HG02884 (cell line): ENCODE measurements around the gene PIGN.
A peak's percentile ranks its signal among the peaks of the same experiment; 100 is the strongest.
"Not testable (repeated sequence)": the region's sequence is repeated elsewhere in the genome, so short reads cannot be mapped to it uniquely, and the experiment has no call there.

Experiments used
- ATAC-seq: cut with Tn5 transposase; IDR thresholded peaks from one replicate; pipeline ENCODE4 v1.9.1; 2021; ENCODE audit warnings: mild to moderate bottlenecking, moderate library complexity; ENCODE audit not compliant: unreplicated experiment

Gene PIGN

DNA sequence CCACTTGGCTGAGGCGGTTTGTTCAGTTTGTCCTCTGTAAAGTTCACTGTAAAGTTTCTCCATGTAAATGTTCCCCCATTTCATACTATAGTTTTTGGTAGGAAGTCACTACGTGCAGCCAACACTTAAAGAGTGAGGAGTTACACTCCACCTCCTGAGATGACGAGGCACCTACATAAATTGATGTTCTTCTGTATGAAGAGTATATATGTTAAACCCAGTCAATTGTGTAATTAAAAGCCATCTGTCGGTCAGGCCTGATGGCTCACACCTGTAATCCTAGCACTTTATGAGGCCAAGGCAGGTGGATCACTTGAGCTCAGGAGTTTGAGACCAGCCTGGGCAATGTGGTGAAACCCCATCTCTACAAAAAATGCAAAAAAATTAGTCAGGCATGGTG lies 7.6 kb downstream of the PIGN start:
- ATAC-seq: peak; percentile 45

DNA sequence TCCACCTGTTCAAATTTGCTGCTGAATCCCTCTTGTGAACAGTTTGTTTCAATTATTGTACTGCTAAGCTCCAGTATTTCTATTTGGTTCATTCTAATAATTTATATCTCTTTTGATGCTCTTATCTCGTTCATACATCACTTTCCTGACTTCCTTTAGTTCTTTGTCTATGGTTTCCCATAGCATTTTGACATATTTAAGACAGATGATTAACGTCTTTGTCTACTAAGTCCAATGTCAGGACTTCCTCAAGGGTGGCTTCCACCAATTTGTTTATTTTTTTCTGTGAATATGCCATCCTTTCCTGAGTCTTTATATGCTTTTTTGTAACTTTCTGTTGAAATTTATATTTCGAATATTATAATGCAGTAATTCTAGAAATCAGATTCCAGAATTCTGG lies 9.6 kb downstream of the PIGN start:
- no peak for ATAC-seq

DNA sequence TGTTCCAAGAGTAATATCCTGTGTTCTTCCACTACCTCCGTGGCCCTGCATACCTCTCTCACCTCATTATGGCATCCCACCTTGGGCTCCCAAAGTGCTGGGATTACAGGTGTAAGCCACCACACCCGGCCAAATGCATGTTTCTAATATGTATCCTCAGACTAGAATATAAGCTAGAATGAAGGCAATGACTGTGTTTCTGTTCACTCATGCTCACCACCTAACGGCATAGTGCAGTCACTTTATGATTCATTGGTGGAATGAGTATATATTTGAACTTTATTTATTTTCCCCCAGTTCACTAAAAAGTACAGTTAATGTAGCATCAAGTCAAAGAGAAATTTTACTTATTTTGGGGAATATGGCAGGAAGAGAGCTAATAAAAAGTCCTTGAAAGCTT lies 11.3 kb downstream of the PIGN start:
- ATAC-seq: no peak

DNA sequence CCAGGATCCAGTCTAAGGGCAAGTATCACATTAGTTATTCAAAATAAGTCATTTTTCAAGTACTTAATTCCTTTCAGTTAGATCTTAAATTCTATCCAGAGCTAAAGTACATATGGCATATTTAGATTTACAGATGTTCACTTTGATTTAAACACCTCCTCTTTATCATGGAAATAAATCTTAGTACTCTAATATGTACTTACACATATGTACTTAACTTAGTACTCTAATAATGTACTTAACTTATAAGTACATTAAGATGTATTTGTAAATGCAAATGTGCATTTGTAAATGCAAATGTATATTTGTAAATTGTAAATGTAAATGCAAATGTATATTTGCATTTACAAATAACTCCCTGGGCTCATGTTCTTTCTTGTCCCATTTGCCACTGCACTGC lies 14.6 kb downstream of the PIGN start:
- no peak for ATAC-seq

GRCh38 chr18:62170857-62171256 lies 16.0 kb downstream of the PIGN start:
- ATAC-seq: no peak

- ATAC-seq: not testable (repeated sequence)
Observed at GRCh38 chr18:62166524-62166923, 20.3 kb downstream of the PIGN start.

- ATAC-seq: peak; percentile 45
Observed at GRCh38 chr18:62165583-62165982, 21.3 kb downstream of the PIGN start.

DNA sequence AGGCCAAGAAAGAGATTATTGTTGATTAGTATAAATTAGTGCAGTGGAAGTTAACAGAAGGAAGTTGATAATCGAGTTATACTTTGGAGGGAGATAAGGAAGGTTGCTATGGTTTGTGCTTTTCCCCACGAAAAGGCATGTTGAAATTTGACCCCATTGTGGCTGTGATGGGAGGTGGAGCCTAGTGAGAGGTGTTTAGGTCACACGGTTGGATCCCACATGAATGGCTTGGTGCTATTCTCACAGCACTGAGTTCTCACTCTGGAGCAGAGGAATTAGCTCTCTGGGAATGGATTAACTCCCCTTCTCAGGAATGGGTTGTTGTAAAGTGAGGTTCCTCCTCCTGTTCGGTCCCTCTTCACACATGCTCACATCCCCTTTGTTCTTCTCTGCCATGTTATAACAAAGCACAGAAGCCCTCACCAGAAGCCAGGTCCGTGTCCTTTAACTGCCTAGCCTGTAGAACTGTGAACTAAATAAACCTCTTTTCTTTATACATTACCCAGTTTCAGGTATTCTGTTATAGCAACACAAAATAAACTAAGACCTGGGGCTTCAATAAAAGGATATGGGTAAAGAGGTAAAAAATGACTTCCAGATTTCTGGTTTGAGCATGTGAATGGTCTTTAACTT lies 21.9 kb downstream of the PIGN start:
- ATAC-seq: no peak

- ATAC-seq: no peak
Observed at GRCh38 chr18:62164310-62164709, 22.5 kb downstream of the PIGN start.

GRCh38 chr18:62157843-62158242 lies 29.0 kb downstream of the PIGN start:
- ATAC-seq: no peak

- peak; percentile 86 for ATAC-seq
Observed at GRCh38 chr18:62152844-62153243, 34.0 kb downstream of the PIGN start.

GRCh38 chr18:62151068-62151771 lies 35.6 kb downstream of the PIGN start:
- ATAC-seq: no peak

DNA sequence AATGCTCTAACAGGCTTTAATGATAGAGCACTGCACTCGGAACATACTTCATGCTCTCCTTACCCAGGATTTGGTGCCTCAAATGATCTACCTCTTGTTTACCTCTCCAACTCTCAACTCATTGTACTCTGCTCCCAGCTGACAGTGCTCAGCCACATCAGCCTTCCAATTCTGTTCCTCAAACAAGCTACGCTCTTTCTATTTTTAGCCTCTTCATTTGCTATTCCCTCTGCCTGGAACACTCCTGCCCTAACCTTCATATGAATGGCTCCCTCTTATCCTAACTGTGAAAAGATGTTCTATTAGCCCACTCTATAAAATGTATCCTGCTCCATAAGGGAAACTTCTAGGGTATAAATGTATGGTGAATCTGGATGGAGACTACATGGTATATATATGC lies 42.5 kb downstream of the PIGN start:
- no peak for ATAC-seq

GRCh38 chr18:62140259-62140658 lies 46.6 kb downstream of the PIGN start:
- ATAC-seq: no peak

GRCh38 chr18:62138461-62139235 lies 48.2 kb downstream of the PIGN start:
- no peak for ATAC-seq

GRCh38 chr18:62131301-62131909 lies 55.5 kb downstream of the PIGN start:
- no peak for ATAC-seq

DNA sequence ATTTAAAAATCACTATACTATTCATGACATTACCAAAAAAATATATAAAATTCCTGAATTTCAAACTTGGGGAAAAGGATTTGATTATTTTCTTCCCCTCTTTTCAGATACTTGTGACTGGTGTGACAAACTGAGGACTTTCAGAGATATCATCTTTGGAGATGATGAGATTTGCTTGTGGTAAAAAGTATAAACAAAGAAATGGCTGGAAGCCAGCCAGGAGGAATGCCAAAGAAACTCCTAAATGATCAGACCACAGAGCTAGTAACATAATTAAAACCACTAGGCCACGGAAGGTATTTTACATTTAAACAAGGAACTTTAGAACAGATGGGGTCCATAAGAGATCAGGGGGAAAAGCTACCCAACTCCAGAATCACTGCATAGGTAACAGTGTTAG lies 58.7 kb downstream of the PIGN start:
- no peak for ATAC-seq

DNA sequence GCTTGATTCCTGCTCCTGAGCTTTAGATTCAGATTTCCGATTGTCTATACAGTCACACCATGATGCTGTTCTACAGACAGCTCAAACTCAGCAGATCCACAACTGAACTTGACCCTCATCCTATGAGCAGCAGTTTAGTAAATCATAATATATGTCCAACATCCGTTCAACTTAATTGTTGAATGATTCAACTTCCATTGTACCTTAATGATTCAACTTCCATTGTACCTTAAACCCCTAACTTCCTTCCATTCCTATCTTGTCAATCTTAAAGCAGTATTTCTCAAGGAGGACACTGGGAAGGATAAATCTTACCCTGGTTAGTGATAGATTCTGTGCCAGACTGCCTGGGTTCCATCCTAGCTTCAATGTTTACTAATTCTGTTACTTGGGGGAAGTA lies 60.1 kb downstream of the PIGN start:
- ATAC-seq: no peak

DNA sequence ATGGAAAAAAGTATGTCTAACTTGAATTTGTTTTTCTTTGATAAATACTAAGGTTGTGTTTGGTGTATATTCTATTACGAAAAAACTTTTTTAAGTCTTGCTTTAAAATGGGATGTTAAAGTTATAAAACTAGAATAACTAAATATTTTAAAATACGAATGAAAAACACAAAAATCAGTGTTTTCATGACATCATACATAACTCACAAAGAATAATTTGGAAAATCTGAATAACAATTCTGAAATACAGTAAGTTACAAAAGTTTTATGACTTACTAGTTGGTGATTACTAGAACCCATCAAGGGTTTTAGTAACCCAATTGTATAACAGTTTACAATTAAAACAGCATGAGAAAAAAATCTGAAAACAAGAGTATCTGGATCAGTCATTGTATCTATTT lies 61.2 kb downstream of the PIGN start:
- ATAC-seq: no peak

DNA sequence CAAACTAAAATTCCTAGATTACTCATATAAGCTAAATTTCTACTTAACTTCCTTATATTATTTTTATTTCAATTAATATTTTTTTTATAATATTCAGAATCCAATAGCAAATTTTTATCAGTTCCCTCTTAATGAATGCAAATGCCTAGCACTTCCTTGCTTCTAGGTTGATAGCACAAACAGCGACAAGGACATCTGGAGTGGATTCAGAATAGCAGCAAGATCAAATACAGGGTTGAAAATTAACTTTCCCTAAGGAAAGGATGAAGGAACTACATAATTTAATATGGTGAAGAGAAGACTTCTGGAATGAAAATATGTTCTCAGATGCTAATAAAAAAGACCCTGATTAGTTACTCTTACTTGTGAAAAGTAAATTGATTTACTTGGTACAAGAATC lies 64.5 kb downstream of the PIGN start:
- no peak for ATAC-seq

- no peak for ATAC-seq
Observed at GRCh38 chr18:62119884-62120283, 67.0 kb downstream of the PIGN start.

DNA sequence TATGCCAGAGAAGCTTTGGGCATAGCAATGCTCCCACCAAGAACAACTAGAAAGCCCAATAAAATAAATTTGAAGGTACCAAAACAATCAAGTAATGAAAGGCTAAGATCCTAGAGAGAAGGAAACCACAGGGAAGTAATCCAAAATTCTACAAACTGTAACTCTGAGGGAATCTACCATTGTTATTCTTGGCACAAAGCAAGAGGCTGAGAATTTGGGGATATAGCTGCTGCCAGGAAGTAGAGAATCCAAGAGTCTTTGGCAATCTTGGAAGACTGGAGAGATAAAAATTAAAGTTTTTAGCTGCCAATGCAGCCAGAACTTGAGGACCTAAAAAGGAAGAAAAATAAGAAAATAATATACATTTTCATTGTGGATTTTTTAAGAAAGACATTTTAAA lies 68.5 kb downstream of the PIGN start:
- ATAC-seq: no peak
